Endothelial cell of umbilical vein (primary cell): ENCODE results near the gene PRDM10. TPM values are rescaled to one million over a fixed set of nuclear protein-coding genes. Genes with fewer than 3 reads are reported as not detected.

Source experiments
- BruUV-seq: library from RNA; stranded (reverse); fragments of 400-500 nt; replicated peaks from 2 replicates; lab custom pipeline; 2021; lab: Mats Ljungman, UMichigan
- CTCF ChIA-PET: fragments of 300-600, 350-600 bp; sonication (Branson Sonifier 250); formaldehyde crosslinking; loops from one replicate; lab custom pipeline; 2021; ENCODE audit warnings: antibody characterized with exemption, inconsistent platforms; lab: Charles Lee
- POLR2A ChIA-PET: fragments of 300-600, 350-600 bp; sonication (Branson Sonifier 250); formaldehyde crosslinking; loops from one replicate; lab custom pipeline; 2021; ENCODE audit warnings: antibody characterized with exemption, inconsistent platforms; lab: Charles Lee
- DNase-seq: peaks from one replicate; pipeline ENCODE4 v3.0.0-alpha.2; 2011; ENCODE audit warnings: low read depth, low spot score
- FAIRE-seq: peaks from 2 replicates; lab custom pipeline; 2011; peaks lifted over from hg19 to GRCh38; lab: Jason Lieb, UNC
- H2AFZ ChIP-seq: 2 replicates; pipeline ENCODE4 v1.6.0; 2012; ENCODE audit warnings: low read depth, low read length, control low read depth, inconsistent platforms
- H3K27ac ChIP-seq: 2 replicates; pipeline ENCODE4 v1.5.1; 2011; ENCODE audit warnings: low read depth, mild to moderate bottlenecking, control low read depth, low read length, moderate library complexity; ENCODE audit not compliant: insufficient read depth
- H3K27me3 ChIP-seq, 2 experiments: 2 replicates each; pipeline versions ENCODE4 v1.6.0 to v1.6.1; 2011; ENCODE audit warnings: low read length in 2 of 2, mixed read lengths in 1 of 2; ENCODE audit not compliant: control insufficient read depth in 2 of 2, insufficient read depth in 2 of 2
- H3K36me3 ChIP-seq, 2 experiments: 2 replicates in 1 of 2; 3 replicates in 1 of 2; pipeline ENCODE4 v1.5.1; 2011; ENCODE audit warnings: low read length in 2 of 2, mild to moderate bottlenecking in 1 of 2, moderate library complexity in 1 of 2; ENCODE audit not compliant: control insufficient read depth in 2 of 2, insufficient read depth in 2 of 2; ENCODE audit errors: extremely low read depth in 1 of 2
- H3K4me1 ChIP-seq: 3 replicates; pipeline ENCODE4 v1.5.1; 2011; ENCODE audit warnings: mild to moderate bottlenecking, low read length; ENCODE audit not compliant: control insufficient read depth, insufficient read depth; ENCODE audit errors: extremely low read depth
- H3K4me2 ChIP-seq: 2 replicates; pipeline ENCODE4 v1.6.1; 2011; ENCODE audit warnings: low read length, control low read depth, mixed read lengths; ENCODE audit not compliant: insufficient read depth
- H3K4me3 ChIP-seq, 3 experiments: fragments of 200-600 bp in 1 of 3; sonication (generic), shearing (Covaris generic) in 1 of 3; replicated peaks in 1 of 3; 2 replicates each; pipeline ENCODE4 v1.5.1; 2011 to 2016; ENCODE audit warnings: control low read depth in 3 of 3, low read length in 3 of 3, mild to moderate bottlenecking in 2 of 3, inconsistent platforms in 1 of 3, low read depth in 1 of 3, moderate library complexity in 1 of 3; ENCODE audit not compliant: insufficient read depth in 1 of 3
- H3K79me2 ChIP-seq: 2 replicates; pipeline ENCODE4 v1.6.0; 2012; ENCODE audit warnings: low read length, inconsistent platforms; ENCODE audit not compliant: control insufficient read depth, insufficient read depth
- H3K9ac ChIP-seq: replicated peaks from 2 replicates; pipeline ENCODE3; 2011; ENCODE audit warnings: low read length, control low read depth; ENCODE audit not compliant: insufficient read depth; ENCODE audit errors: extremely low read depth
- H3K9me1 ChIP-seq: replicated peaks from 3 replicates; pipeline ENCODE4 v1.6.0; 2011; ENCODE audit warnings: mild to moderate bottlenecking, low read length; ENCODE audit not compliant: control insufficient read depth, insufficient read depth; ENCODE audit errors: extremely low read depth
- H3K9me3 ChIP-seq: replicated peaks from 2 replicates; pipeline ENCODE4 v1.5.1; 2012; ENCODE audit warnings: low read length, inconsistent platforms; ENCODE audit not compliant: control insufficient read depth, insufficient read depth
- H4K20me1 ChIP-seq: replicated peaks from 2 replicates; pipeline ENCODE3; 2011; ENCODE audit warnings: mild to moderate bottlenecking, low read length; ENCODE audit not compliant: control insufficient read depth, insufficient read depth; ENCODE audit errors: extremely low read depth
- EZH2 ChIP-seq: IDR thresholded peaks from 2 replicates; pipeline ENCODE4 v1.6.1; 2012; ENCODE audit warnings: borderline replicate concordance, low read depth, mild to moderate bottlenecking, moderate library complexity, low read length, inconsistent platforms; ENCODE audit not compliant: severe bottlenecking
- FOS ChIP-seq: IDR thresholded peaks from 2 replicates; pipeline ENCODE4 v1.6.1; 2011; ENCODE audit warnings: mild to moderate bottlenecking, low read length, moderate library complexity, borderline replicate concordance; ENCODE audit not compliant: insufficient read depth
- JUN ChIP-seq: IDR thresholded peaks from 2 replicates; pipeline ENCODE4 v1.6.1; 2011; ENCODE audit warnings: borderline replicate concordance, low read depth; ENCODE audit not compliant: insufficient read length, insufficient read depth
- MAX ChIP-seq: IDR thresholded peaks from 2 replicates; pipeline ENCODE4 v1.6.1; 2011; ENCODE audit not compliant: insufficient read depth, insufficient read length
- MYC ChIP-seq: IDR thresholded peaks from one replicate; pipeline ENCODE4 v1.6.1; 2011; ENCODE audit warnings: mild to moderate bottlenecking, low read depth, low read length
- POLR2AphosphoS5 ChIP-seq: IDR thresholded peaks from 2 replicates; pipeline ENCODE4 v1.6.1; 2012; ENCODE audit warnings: low read depth, mild to moderate bottlenecking, control low read depth, low read length, moderate library complexity; ENCODE audit not compliant: insufficient read depth
- dilution Hi-C: fragments of 300-500 bp; cut with MboI; formaldehyde crosslinking; loops from one replicate; pipeline ENCODE4 v1.15.0; 2019; ENCODE audit warnings: low sequenced_read_pairs; ENCODE audit not compliant: extremely low pct_ligation_motif_present
- intact Hi-C: fragments of 100-400 bp; cut with micrococcal nuclease; formaldehyde crosslinking; loops from one replicate; pipeline ENCODE4 v1.10.0; 2022
- polyA plus RNA-seq, 4 experiments: library from polyadenylated mRNA; depleted of rRNA in 3 of 4; stranded (reverse) in 3 of 4; unstranded in 1 of 4; fragments of >200 nt; gene quantifications; 2 replicates each; pipeline versions ENCODE4 v1.2.1 to v1.2.3, GENCODE V29; 2011 to 2012; ENCODE audit warnings: missing spikeins in 1 of 4
- total RNA-seq: library from RNA; stranded (reverse); gene quantifications from 2 replicates; pipeline ENCODE4 v1.2.3, GENCODE V29; 2021
- TF ChIP-seq, protein P1 (sequence below), 2 donors: IDR thresholded peaks; 1 replicate in 1 of 2; 2 replicates in 1 of 2; pipeline ENCODE4 v1.5.1; 2011; ENCODE audit warnings: low read length in 2 of 2, mild to moderate bottlenecking in 2 of 2, moderate library complexity in 2 of 2, control low read depth in 1 of 2, inconsistent platforms in 1 of 2, low read depth in 1 of 2; ENCODE audit not compliant: insufficient read depth in 1 of 2; ENCODE audit errors: extremely low read depth in 1 of 2

The PRDM10 gene
- total and polyA plus RNA-seq, 2 donors (not counting 3 experiments of a cell fraction or from before 2014, with no cell fraction given): 9.6 to 13.0 TPM

- no peak overlapping the region for H3K4me3 ChIP-seq
- no TSS peak for BruUV-seq
- H3K27me3 ChIP-seq: no peaks in the 10 kb centered on the region
- CTCF ChIA-PET: interaction anchor here (0.6 to 1.0 kb wide), 7 partner anchors 7 to 1935 kb away, joined by 3 to 4 read pairs (median 3); no protein-coding TSS in a partner anchor
- intact Hi-C loops: no loop called here
- dilution Hi-C loops: no loop called here
- DNase-seq: no peak
- POLR2A ChIA-PET: no interaction called here
- no peaks in the 10 kb centered on the region for H3K4me1 ChIP-seq
- no peaks in the 10 kb centered on the region for H4K20me1 ChIP-seq
- H3K9ac ChIP-seq: no peak overlapping the region
- no peak overlapping the region for H3K27ac ChIP-seq
- no peaks in the 10 kb centered on the region for H3K9me1 ChIP-seq
- no peak for FAIRE-seq
- no peaks in the 10 kb centered on the region for H3K36me3 ChIP-seq
- TF ChIP-seq MAX: no peak
- no peak for TF ChIP-seq MYC
- TF ChIP-seq POLR2AphosphoS5: no peak
- TF ChIP-seq EZH2: no peak
- TF ChIP-seq, protein P1, sequence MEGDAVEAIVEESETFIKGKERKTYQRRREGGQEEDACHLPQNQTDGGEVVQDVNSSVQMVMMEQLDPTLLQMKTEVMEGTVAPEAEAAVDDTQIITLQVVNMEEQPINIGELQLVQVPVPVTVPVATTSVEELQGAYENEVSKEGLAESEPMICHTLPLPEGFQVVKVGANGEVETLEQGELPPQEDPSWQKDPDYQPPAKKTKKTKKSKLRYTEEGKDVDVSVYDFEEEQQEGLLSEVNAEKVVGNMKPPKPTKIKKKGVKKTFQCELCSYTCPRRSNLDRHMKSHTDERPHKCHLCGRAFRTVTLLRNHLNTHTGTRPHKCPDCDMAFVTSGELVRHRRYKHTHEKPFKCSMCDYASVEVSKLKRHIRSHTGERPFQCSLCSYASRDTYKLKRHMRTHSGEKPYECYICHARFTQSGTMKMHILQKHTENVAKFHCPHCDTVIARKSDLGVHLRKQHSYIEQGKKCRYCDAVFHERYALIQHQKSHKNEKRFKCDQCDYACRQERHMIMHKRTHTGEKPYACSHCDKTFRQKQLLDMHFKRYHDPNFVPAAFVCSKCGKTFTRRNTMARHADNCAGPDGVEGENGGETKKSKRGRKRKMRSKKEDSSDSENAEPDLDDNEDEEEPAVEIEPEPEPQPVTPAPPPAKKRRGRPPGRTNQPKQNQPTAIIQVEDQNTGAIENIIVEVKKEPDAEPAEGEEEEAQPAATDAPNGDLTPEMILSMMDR (IDR thresholded peaks at IDR 0.05; ENCODE audit: extremely low read depth in 1 of 2, insufficient read depth in 1 of 2, low read depth in 1 of 2, low read length in 2 of 2): no peak
- TF ChIP-seq FOS: no peak
- no peak for TF ChIP-seq JUN
- H3K9me3 ChIP-seq: no peaks in the 10 kb centered on the region
- no peaks in the 10 kb centered on the region for H3K79me2 ChIP-seq
- no peak overlapping the region for H3K4me2 ChIP-seq
- no peak overlapping the region for H2AFZ ChIP-seq
Measured at GRCh38 chr11:129980086-129980485, 22.5 kb downstream of the PRDM10 start.
